Stimulated activated CD4-positive, alpha-beta T cell treated with anti-CD3 and anti-CD28 coated beads, TNF-alpha, amount 100 ng/mL, for 4 hours (primary cell): ENCODE data around the gene AKAP11.

ENCODE experiments used
- DNase-seq, 3 experiments: peaks; one replicate each; pipeline ENCODE4 v3.0.0-alpha.2; 2020; ENCODE audit warnings: low read depth in 3 of 3

The AKAP11 gene

GRCh38 chr13:42271337-42272114 lies 426 bp upstream of the AKAP11 start:
- peak; percentile 75 to 91 (median 88) for DNase-seq

GRCh38 chr13:42272804-42273175 lies 838 bp downstream of the AKAP11 start:
- DNase-seq = no peak

GRCh38 chr13:42274386-42275097 lies 2.6 kb downstream of the AKAP11 start:
- DNase-seq = no peak

GRCh38 chr13:42275098-42275471 lies 3.1 kb downstream of the AKAP11 start:
- DNase-seq = no peak

- no peak for DNase-seq
Measured at GRCh38 chr13:42275506-42275905, 3.6 kb downstream of the AKAP11 start.

GRCh38 chr13:42276683-42277082 lies 4.7 kb downstream of the AKAP11 start:
- no peak for DNase-seq

- DNase-seq = no peak
Measured at GRCh38 chr13:42277618-42278276, 5.8 kb downstream of the AKAP11 start.

- peak in 1 of 3 experiments; percentile 21 for DNase-seq
Measured at GRCh38 chr13:42279080-42279479, 7.1 kb downstream of the AKAP11 start.

GRCh38 chr13:42279986-42280385 lies 8.0 kb downstream of the AKAP11 start:
- no peak for DNase-seq

- DNase-seq = no peak
Measured at GRCh38 chr13:42280537-42280936, 8.6 kb downstream of the AKAP11 start.

- no peak for DNase-seq
Measured at GRCh38 chr13:42283574-42283973, 11.6 kb downstream of the AKAP11 start.

- no peak for DNase-seq
Measured at GRCh38 chr13:42284068-42284467, 12.1 kb downstream of the AKAP11 start.

- DNase-seq = no peak
Measured at GRCh38 chr13:42298392-42298791, 26.4 kb downstream of the AKAP11 start.

GRCh38 chr13:42305503-42305902 lies 33.6 kb downstream of the AKAP11 start:
- DNase-seq = no peak

GRCh38 chr13:42307461-42307860 lies 35.5 kb downstream of the AKAP11 start:
- DNase-seq = no peak

GRCh38 chr13:42312817-42313431 lies 41.0 kb downstream of the AKAP11 start:
- DNase-seq = no peak

GRCh38 chr13:42318570-42318969 lies 46.6 kb downstream of the AKAP11 start:
- DNase-seq = no peak

- no peak for DNase-seq
Measured at GRCh38 chr13:42320375-42320787, 48.4 kb downstream of the AKAP11 start.

GRCh38 chr13:42322806-42323205 lies 50.9 kb downstream of the AKAP11 start:
- no peak for DNase-seq

- DNase-seq = no peak
Measured at GRCh38 chr13:42324704-42325103, 52.8 kb downstream of the AKAP11 start.

- DNase-seq = no peak
Measured at GRCh38 chr13:42327725-42328124, 55.8 kb downstream of the AKAP11 start.

GRCh38 chr13:42328672-42329071 lies 56.7 kb downstream of the AKAP11 start:
- no peak for DNase-seq
